Esophagus squamous epithelium (tissue), 5 donors: ENCODE data around the gene C16orf78. TPM values are rescaled to one million over a fixed set of nuclear protein-coding genes. Genes with fewer than 3 reads are reported as not detected.

Experiments used
- DNase-seq: peaks from one replicate; lab custom pipeline; 2025; lab: John Stamatoyannopoulos, UW
- H3K27ac ChIP-seq, 4 donors: fragments of 200-600 bp; sonication (generic); one replicate each; pipeline ENCODE4 v1.5.1; 2016 to 2019; ENCODE audit warnings: mild to moderate bottlenecking in 1 of 4
- H3K27me3 ChIP-seq, 4 donors: fragments of 200-600 bp; sonication (generic); 1 replicate in 3 of 4; 2 replicates in 1 of 4; pipeline versions ENCODE4 v1.5.1 to v1.6.0; 2017 to 2021; ENCODE audit warnings: antibody characterized with exemption in 1 of 4
- H3K36me3 ChIP-seq, 3 donors: fragments of 200-600 bp; sonication (generic); one replicate each; pipeline ENCODE4 v1.5.1; 2016 to 2019
- H3K4me1 ChIP-seq, 3 donors: fragments of 200-600 bp; sonication (generic); one replicate each; pipeline ENCODE4 v1.5.1; 2017 to 2019
- H3K4me3 ChIP-seq, 4 donors: fragments of 200-600 bp; sonication (generic); 1 replicate in 3 of 4; 2 replicates in 1 of 4; pipeline ENCODE4 v1.5.1; 2016 to 2019; ENCODE audit warnings: mild to moderate bottlenecking in 2 of 4, moderate library complexity in 1 of 4
- H3K9me3 ChIP-seq, 3 donors: fragments of 200-600 bp; sonication (generic); one replicate each; pipeline ENCODE4 v1.5.1; 2016 to 2019
- CTCF ChIP-seq, 6 experiments: fragments of 450-650 bp in 4 of 6; fragments of 200-600 bp in 2 of 6; sonication (generic) in 2 of 6; IDR thresholded peaks; one replicate each; pipeline ENCODE4 v1.5.1; 2016 to 2019; ENCODE audit warnings: antibody characterized with exemption in 6 of 6, mild to moderate bottlenecking in 4 of 6, moderate library complexity in 4 of 6
- POLR2A ChIP-seq, 4 donors: fragments of 450-650 bp; IDR thresholded peaks; one replicate each; pipeline ENCODE4 v1.6.1; 2017; ENCODE audit warnings: antibody characterized with exemption in 4 of 4, mild to moderate bottlenecking in 4 of 4, moderate library complexity in 3 of 4
- WGBS, 2 donors: methylation state at CpG; one replicate each; pipeline ENCODE4 v1.1.5; 2018; 5-methylcytosine and 5-hydroxymethylcytosine counted together
- intact Hi-C: fragments of 100-400 bp; cut with DNase I; formaldehyde crosslinking; loops from one replicate; pipeline ENCODE4 v1.15.0; 2022
- total RNA-seq, 4 donors: library from RNA; depleted of rRNA; stranded (reverse); fragments of >200 nt; gene quantifications; one replicate each; pipeline ENCODE4 v1.1.0, GENCODE V29; 2016
- donor health status: DM: yes; HTN: yes; CAD: no.

C16orf78 gene
- total RNA-seq, 4 donors from 2014 or later: not detected

GRCh38 chr16:49349446-49350168 is 24.0 kb upstream of the C16orf78 start:
- peaks cover 0 to 59% (median 0%) of the 10 kb centered on the region in 4 donors for H3K27me3 ChIP-seq
- H3K36me3 ChIP-seq: no peaks in the 10 kb centered on the region
- TF ChIP-seq CTCF (IDR thresholded peaks at IDR 0.05) (no peak), POLR2A (IDR thresholded peaks at IDR 0.05) (no peak)
- DNase-seq: no peak
- WGBS, 2 donors: 56 to 68% methylated on average over 6 to 17 of the region's 20 CpGs
- no peak overlapping the region for H3K27ac ChIP-seq
- intact Hi-C loops: loop anchor here (5.0 kb wide), 1 partner anchor 662 kb away; no protein-coding TSS in a partner anchor
- no peaks in the 10 kb centered on the region for H3K9me3 ChIP-seq
- no peak overlapping the region for H3K4me3 ChIP-seq
- no peaks in the 10 kb centered on the region for H3K4me1 ChIP-seq

GRCh38 chr16:49350265-49351095 is 23.1 kb upstream of the C16orf78 start:
- no peaks in the 10 kb centered on the region for H3K36me3 ChIP-seq
- no peak overlapping the region for H3K27ac ChIP-seq
- TF ChIP-seq POLR2A (IDR thresholded peaks at IDR 0.05) (no peak), CTCF (IDR thresholded peaks at IDR 0.05) (peak; percentile 57 to 74 (median 68))
- peaks cover 0 to 63% (median 0%) of the 10 kb centered on the region in 4 donors for H3K27me3 ChIP-seq
- H3K9me3 ChIP-seq: no peaks in the 10 kb centered on the region
- no peak overlapping the region for H3K4me3 ChIP-seq
- no peak for DNase-seq
- no peaks in the 10 kb centered on the region for H3K4me1 ChIP-seq
- intact Hi-C loops: loop anchor here (5.0 kb wide), 1 partner anchor 663 kb away; no protein-coding TSS in a partner anchor
- WGBS, 2 donors: 35% methylated on average over 19 to 24 of the region's 25 CpGs

- H3K27me3 ChIP-seq: peaks cover 0 to 62% (median 0%) of the 10 kb centered on the region in 4 donors
- DNase-seq: no peak
- intact Hi-C loops: loop anchor here (5.0 kb wide), 1 partner anchor 664 kb away; no protein-coding TSS in a partner anchor
- no peaks in the 10 kb centered on the region for H3K36me3 ChIP-seq
- 23 to 24% methylated on average over 5 to 7 of the region's 7 CpGs for WGBS, 2 donors
- no peaks in the 10 kb centered on the region for H3K4me1 ChIP-seq
- H3K9me3 ChIP-seq: no peaks in the 10 kb centered on the region
- TF ChIP-seq POLR2A (IDR thresholded peaks at IDR 0.05) (no peak), CTCF (IDR thresholded peaks at IDR 0.05) (no peak)
- H3K27ac ChIP-seq: no peak overlapping the region
- no peak overlapping the region for H3K4me3 ChIP-seq
Measured at GRCh38 chr16:49351096-49351487, 22.5 kb upstream of the C16orf78 start.

- 68 to 83% methylated on average over 2 to 4 of the region's 4 CpGs for WGBS, 2 donors
- Histone ChIP-seq H3K4me3 (no peak overlapping the region), H3K9me3 (no peaks in the 10 kb centered on the region), H3K4me1 (no peaks in the 10 kb centered on the region), H3K27me3 (peaks cover 0 to 60% (median 0%) of the 10 kb centered on the region in 4 donors), H3K27ac (no peak overlapping the region), H3K36me3 (no peaks in the 10 kb centered on the region)
- TF ChIP-seq POLR2A (IDR thresholded peaks at IDR 0.05) (no peak), CTCF (IDR thresholded peaks at IDR 0.05) (no peak)
- intact Hi-C loops: loop anchor here (5.0 kb wide), 1 partner anchor 666 kb away; no protein-coding TSS in a partner anchor
- no peak for DNase-seq
Measured at GRCh38 chr16:49352892-49353291, 20.7 kb upstream of the C16orf78 start.
